ENCODE measurements around the gene ERBB4. TPM values are rescaled to one million over a fixed set of nuclear protein-coding genes. Genes with fewer than 3 reads are reported as not detected.

ERBB4 gene
- total RNA-seq, 1 experiment from 2014 or later = 0.04 TPM

DNA sequence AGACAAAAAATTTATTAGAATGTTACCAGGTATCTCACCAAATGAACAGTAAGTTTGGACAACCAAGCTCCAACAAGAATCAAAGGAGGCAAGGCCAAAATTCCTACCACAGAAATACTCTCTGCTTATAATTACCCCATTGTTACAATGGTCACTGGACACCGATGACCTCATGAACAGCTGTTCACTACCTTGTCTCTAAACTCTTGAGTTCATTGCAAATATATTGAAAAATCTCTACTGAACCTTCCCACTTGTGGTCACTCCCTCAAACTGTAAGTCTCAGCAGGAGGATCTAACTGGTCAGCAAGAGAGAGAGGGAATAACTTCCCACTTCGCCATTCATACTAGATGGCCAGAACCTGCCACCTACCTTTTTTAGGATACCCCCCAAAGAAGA lies 50.0 kb downstream of the ERBB4 start:
- H3K9me3 Mint-ChIP-seq = no peaks in the 10 kb centered on the region
- Histone ChIP-seq H2BK5ac (ENCODE audit: insufficient read length, low read length) (no peak overlapping the region), H4K20me1 (ENCODE audit: control insufficient read depth, insufficient read depth, insufficient read length) (no peaks in the 10 kb centered on the region), H3K4ac (ENCODE audit: low read depth, low read length) (no peak overlapping the region), H3K18ac (ENCODE audit: insufficient read length, low read depth, low read length) (no peak overlapping the region), H3K56ac (ENCODE audit: insufficient read length, low read depth, low read length) (no peak overlapping the region), H2BK120ac (ENCODE audit: low read depth, low read length, poor library complexity, severe bottlenecking) (no peak overlapping the region), H3K79me2 (ENCODE audit: insufficient read depth, low read length) (no peaks in the 10 kb centered on the region), H4K91ac (ENCODE audit: insufficient read length, low read depth, low read length) (no peak overlapping the region), H2BK20ac (ENCODE audit: low read depth, low read length, poor library complexity, severe bottlenecking) (no peak overlapping the region), H3K27me3 (ENCODE audit: insufficient read depth, low read length) (no peaks in the 10 kb centered on the region), H2AK5ac (ENCODE audit: insufficient read length, low read length) (no peak overlapping the region), H3K27ac (ENCODE audit: insufficient read length, low read depth, low read length) (no peak overlapping the region), H3K79me1 (ENCODE audit: insufficient read depth, low read depth, low read length, poor library complexity, severe bottlenecking) (no peaks in the 10 kb centered on the region), H3K9ac (ENCODE audit: extremely low read depth, insufficient read length, low read length) (no peak overlapping the region), H2AFZ (ENCODE audit: low read length) (no peak overlapping the region), H3K4me1 (ENCODE audit: insufficient read depth, low read length) (no peaks in the 10 kb centered on the region), H2BK15ac (ENCODE audit: low read depth, low read length) (no peak overlapping the region), H2BK12ac (ENCODE audit: insufficient read length, low read depth, low read length) (no peak overlapping the region), H3K4me2 (ENCODE audit: insufficient read depth, insufficient read length, low read length) (no peak overlapping the region), H4K8ac (replicated peaks; ENCODE audit: insufficient read length, low read depth, low read length) (no peak overlapping the region), H3K14ac (ENCODE audit: insufficient read depth, low read length) (no peak overlapping the region), H3K9me3 (ENCODE audit: control insufficient read depth, low read depth, low read length) (no peaks in the 10 kb centered on the region), H3K23me2 (ENCODE audit: insufficient read length, low read depth, low read length, poor library complexity, severe bottlenecking) (no peaks in the 10 kb centered on the region), H3T11ph (ENCODE audit: low read length) (no peak overlapping the region), H4K5ac (ENCODE audit: insufficient read length, low read depth, low read length) (no peak overlapping the region), H3K23ac (ENCODE audit: insufficient read length, low read depth, low read length) (no peak overlapping the region)
- no peak overlapping the region for H3K27ac Mint-ChIP-seq
- WGBS (ENCODE audit: extremely low coverage, insufficient read length, low lambda C conversion rate) = no CpG with 5 or more reads among the region's 2 CpGs
- H3K4me1 Mint-ChIP-seq = 0 out of 4 replicates have a peak, but pooled peaks cover 0 to 4% of the 10 kb centered on the region in 2 experiments
- TF ChIP-seq, protein P1, sequence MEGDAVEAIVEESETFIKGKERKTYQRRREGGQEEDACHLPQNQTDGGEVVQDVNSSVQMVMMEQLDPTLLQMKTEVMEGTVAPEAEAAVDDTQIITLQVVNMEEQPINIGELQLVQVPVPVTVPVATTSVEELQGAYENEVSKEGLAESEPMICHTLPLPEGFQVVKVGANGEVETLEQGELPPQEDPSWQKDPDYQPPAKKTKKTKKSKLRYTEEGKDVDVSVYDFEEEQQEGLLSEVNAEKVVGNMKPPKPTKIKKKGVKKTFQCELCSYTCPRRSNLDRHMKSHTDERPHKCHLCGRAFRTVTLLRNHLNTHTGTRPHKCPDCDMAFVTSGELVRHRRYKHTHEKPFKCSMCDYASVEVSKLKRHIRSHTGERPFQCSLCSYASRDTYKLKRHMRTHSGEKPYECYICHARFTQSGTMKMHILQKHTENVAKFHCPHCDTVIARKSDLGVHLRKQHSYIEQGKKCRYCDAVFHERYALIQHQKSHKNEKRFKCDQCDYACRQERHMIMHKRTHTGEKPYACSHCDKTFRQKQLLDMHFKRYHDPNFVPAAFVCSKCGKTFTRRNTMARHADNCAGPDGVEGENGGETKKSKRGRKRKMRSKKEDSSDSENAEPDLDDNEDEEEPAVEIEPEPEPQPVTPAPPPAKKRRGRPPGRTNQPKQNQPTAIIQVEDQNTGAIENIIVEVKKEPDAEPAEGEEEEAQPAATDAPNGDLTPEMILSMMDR (conservative IDR thresholded peaks at IDR 0.05) = no peak
- H3K36me3 Mint-ChIP-seq (ENCODE audit: insufficient read depth in 1 of 3, low read depth in 3 of 3) = no peaks in the 10 kb centered on the region
- H3K4me3 Mint-ChIP-seq = no peak overlapping the region
- H3K27me3 Mint-ChIP-seq (ENCODE audit: low read depth) = no peaks in the 10 kb centered on the region
- no peak for DNase-seq

All from H9 (cell line).